Esophagus squamous epithelium (tissue), 5 donors: Measurements from ENCODE around the gene CISD1. TPM values are rescaled to one million over a fixed set of nuclear protein-coding genes. Genes with fewer than 3 reads are reported as not detected.
A peak's percentile ranks its signal among the peaks of the same experiment; 100 is the strongest.
"Not testable (repeated sequence)": the region's sequence is repeated elsewhere in the genome, so short reads cannot be mapped to it uniquely, and the experiment has no call there.

Experiments used
- DNase-seq: peaks from one replicate; lab custom pipeline; 2025; lab: John Stamatoyannopoulos, UW
- H3K27ac ChIP-seq, 4 donors: fragments of 200-600 bp; sonication (generic); one replicate each; pipeline ENCODE4 v1.5.1; 2016 to 2019; ENCODE audit warnings: mild to moderate bottlenecking in 1 of 4
- H3K27me3 ChIP-seq, 4 donors: fragments of 200-600 bp; sonication (generic); 1 replicate in 3 of 4; 2 replicates in 1 of 4; pipeline versions ENCODE4 v1.5.1 to v1.6.0; 2017 to 2021; ENCODE audit warnings: antibody characterized with exemption in 1 of 4
- H3K36me3 ChIP-seq, 3 donors: fragments of 200-600 bp; sonication (generic); one replicate each; pipeline ENCODE4 v1.5.1; 2016 to 2019
- H3K4me1 ChIP-seq, 3 donors: fragments of 200-600 bp; sonication (generic); one replicate each; pipeline ENCODE4 v1.5.1; 2017 to 2019
- H3K4me3 ChIP-seq, 4 donors: fragments of 200-600 bp; sonication (generic); 1 replicate in 3 of 4; 2 replicates in 1 of 4; pipeline ENCODE4 v1.5.1; 2016 to 2019; ENCODE audit warnings: mild to moderate bottlenecking in 2 of 4, moderate library complexity in 1 of 4
- H3K9me3 ChIP-seq, 3 donors: fragments of 200-600 bp; sonication (generic); one replicate each; pipeline ENCODE4 v1.5.1; 2016 to 2019
- POLR2A ChIP-seq, 4 donors: fragments of 450-650 bp; IDR thresholded peaks; one replicate each; pipeline ENCODE4 v1.6.1; 2017; ENCODE audit warnings: antibody characterized with exemption in 4 of 4, mild to moderate bottlenecking in 4 of 4, moderate library complexity in 3 of 4
- WGBS, 2 donors: methylation state at CpG; one replicate each; pipeline ENCODE4 v1.1.5; 2018; 5-methylcytosine and 5-hydroxymethylcytosine counted together
- intact Hi-C: fragments of 100-400 bp; cut with DNase I; formaldehyde crosslinking; loops from one replicate; pipeline ENCODE4 v1.15.0; 2022
- total RNA-seq, 4 donors: library from RNA; depleted of rRNA; stranded (reverse); fragments of >200 nt; gene quantifications; one replicate each; pipeline ENCODE4 v1.1.0, GENCODE V29; 2016
- TF ChIP-seq, protein P1 (sequence below), 6 experiments: fragments of 450-650 bp in 4 of 6; fragments of 200-600 bp in 2 of 6; sonication (generic) in 2 of 6; IDR thresholded peaks; one replicate each; pipeline ENCODE4 v1.5.1; 2016 to 2019; ENCODE audit warnings: antibody characterized with exemption in 6 of 6, mild to moderate bottlenecking in 4 of 6, moderate library complexity in 4 of 6
- donor health status: DM: yes; HTN: yes; CAD: no.

The CISD1 gene
- total RNA-seq, 4 donors from 2014 or later, result 11.0 to 25.1 (median 17.6) TPM

DNA sequence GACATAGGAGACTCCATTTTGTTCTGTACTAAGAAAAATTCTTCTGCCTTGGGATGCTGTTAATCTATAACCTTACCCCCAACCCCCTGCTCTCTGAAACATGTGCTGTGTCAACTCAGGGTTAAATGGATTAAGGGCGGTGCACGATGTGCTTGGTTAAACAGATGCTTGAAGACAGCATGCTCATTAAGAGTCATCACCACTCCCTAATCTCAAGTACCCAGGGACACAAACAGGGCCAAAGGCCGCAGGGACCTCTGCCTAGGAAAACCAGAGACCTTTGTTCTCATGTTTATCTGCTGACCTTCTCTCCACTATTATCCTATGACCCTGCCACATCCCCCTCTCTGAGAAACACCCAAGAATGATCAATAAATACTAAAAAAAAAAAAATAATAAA lies 24.3 kb upstream of the CISD1 start:
- H3K27ac ChIP-seq, DNase-seq, H3K4me3 ChIP-seq, H3K9me3 ChIP-seq, H3K27me3 ChIP-seq, H3K36me3 ChIP-seq, intact Hi-C loops: not testable (repeated sequence)
- 80 to 90% methylated on average over 1 to 2 of the region's 3 CpGs for WGBS, 2 donors
- H3K4me1 ChIP-seq, result peaks cover 0 to 21% (median 3%) of the 10 kb centered on the region in 3 donors

GRCh38 chr10:58253184-58253583 lies 15.8 kb upstream of the CISD1 start:
- no peak for DNase-seq
- Histone ChIP-seq H3K4me1 (peaks cover 0 to 35% (median 0%) of the 10 kb centered on the region in 3 donors), H3K4me3 (no peak overlapping the region), H3K36me3 (peaks cover 0 to 3% (median 0%) of the 10 kb centered on the region in 3 donors), H3K27ac (peak overlapping the region in 1 of 4 donors; percentile 30), H3K27me3 (no peaks in the 10 kb centered on the region), H3K9me3 (no peaks in the 10 kb centered on the region)
- TF ChIP-seq POLR2A (IDR thresholded peaks at IDR 0.05), result no peak
- TF ChIP-seq, protein P1, sequence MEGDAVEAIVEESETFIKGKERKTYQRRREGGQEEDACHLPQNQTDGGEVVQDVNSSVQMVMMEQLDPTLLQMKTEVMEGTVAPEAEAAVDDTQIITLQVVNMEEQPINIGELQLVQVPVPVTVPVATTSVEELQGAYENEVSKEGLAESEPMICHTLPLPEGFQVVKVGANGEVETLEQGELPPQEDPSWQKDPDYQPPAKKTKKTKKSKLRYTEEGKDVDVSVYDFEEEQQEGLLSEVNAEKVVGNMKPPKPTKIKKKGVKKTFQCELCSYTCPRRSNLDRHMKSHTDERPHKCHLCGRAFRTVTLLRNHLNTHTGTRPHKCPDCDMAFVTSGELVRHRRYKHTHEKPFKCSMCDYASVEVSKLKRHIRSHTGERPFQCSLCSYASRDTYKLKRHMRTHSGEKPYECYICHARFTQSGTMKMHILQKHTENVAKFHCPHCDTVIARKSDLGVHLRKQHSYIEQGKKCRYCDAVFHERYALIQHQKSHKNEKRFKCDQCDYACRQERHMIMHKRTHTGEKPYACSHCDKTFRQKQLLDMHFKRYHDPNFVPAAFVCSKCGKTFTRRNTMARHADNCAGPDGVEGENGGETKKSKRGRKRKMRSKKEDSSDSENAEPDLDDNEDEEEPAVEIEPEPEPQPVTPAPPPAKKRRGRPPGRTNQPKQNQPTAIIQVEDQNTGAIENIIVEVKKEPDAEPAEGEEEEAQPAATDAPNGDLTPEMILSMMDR (IDR thresholded peaks at IDR 0.05), result no peak
- WGBS, 2 donors, result 43 to 68% methylated on average over 2 to 4 of the region's 4 CpGs
- intact Hi-C loops, result no loop called here

GRCh38 chr10:58254644-58255043 lies 14.3 kb upstream of the CISD1 start:
- Histone ChIP-seq H3K4me1 (peaks cover 0 to 35% (median 0%) of the 10 kb centered on the region in 3 donors), H3K4me3 (no peak overlapping the region), H3K27me3 (no peaks in the 10 kb centered on the region), H3K27ac (peak overlapping the region in 1 of 4 donors; percentile 36), H3K9me3 (no peaks in the 10 kb centered on the region), H3K36me3 (peaks cover 0 to 3% (median 0%) of the 10 kb centered on the region in 3 donors)
- no peak for DNase-seq
- intact Hi-C loops, result no loop called here
- TF ChIP-seq POLR2A (IDR thresholded peaks at IDR 0.05), result no peak
- TF ChIP-seq, protein P1 (IDR thresholded peaks at IDR 0.05), result no peak
- 0% methylated on average over 1 of the region's 1 CpG; no CpG with 5 or more reads in 1 of the 2 donors for WGBS, 2 donors

GRCh38 chr10:58256013-58256780 lies 12.8 kb upstream of the CISD1 start:
- WGBS, 2 donors, result 75 to 94% methylated on average over 6 to 7 of the region's 7 CpGs
- DNase-seq, H3K9me3 ChIP-seq, H3K27me3 ChIP-seq, H3K36me3 ChIP-seq, H3K4me3 ChIP-seq, intact Hi-C loops, H3K27ac ChIP-seq: not testable (repeated sequence)
- peaks cover 0 to 35% (median 0%) of the 10 kb centered on the region in 3 donors for H3K4me1 ChIP-seq

DNA sequence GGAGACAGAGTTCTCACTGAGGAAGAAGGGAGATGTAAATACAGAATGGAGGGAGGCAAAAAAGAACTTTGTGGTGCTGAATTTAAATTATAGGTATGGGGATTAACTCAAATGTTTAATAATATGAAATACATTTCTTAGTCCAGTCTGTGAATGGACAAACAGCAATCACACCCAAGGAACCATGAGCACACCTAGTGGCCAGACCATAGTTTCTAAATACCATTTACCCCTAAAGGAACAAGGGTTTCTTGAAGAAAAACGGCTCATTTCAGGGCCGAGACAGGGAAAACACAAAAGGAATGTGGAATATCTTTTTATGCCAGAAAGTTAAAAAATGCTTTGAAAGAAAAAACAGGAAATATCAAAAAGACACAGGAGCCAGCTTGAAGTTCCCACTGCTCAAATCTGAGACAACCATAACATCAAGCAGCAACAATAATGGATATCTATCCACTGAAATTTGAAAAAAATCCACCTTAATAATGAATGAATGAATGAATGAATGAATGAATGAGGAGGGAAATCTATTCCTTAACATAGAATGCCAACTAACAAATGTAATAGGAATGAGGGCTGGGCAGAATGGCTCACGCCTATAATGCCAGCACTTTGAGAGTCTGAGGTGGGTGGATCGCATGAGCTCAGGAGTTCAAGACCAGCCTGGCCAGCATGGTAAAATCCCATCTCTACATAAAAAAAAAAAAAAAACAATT lies 9.8 kb upstream of the CISD1 start:
- DNase-seq, result no peak
- Histone ChIP-seq H3K27ac (no peak overlapping the region), H3K9me3 (no peaks in the 10 kb centered on the region), H3K4me1 (peaks cover 0 to 38% (median 0%) of the 10 kb centered on the region in 3 donors), H3K36me3 (peaks cover 0 to 3% (median 0%) of the 10 kb centered on the region in 3 donors), H3K4me3 (no peak overlapping the region), H3K27me3 (no peaks in the 10 kb centered on the region)
- TF ChIP-seq POLR2A (IDR thresholded peaks at IDR 0.05), result no peak
- TF ChIP-seq, protein P1 (IDR thresholded peaks at IDR 0.05), result peak in 1 of 6 experiments; percentile 16
- intact Hi-C loops, result no loop called here
- 91 to 92% methylated on average over 4 of the region's 4 CpGs for WGBS, 2 donors

DNA sequence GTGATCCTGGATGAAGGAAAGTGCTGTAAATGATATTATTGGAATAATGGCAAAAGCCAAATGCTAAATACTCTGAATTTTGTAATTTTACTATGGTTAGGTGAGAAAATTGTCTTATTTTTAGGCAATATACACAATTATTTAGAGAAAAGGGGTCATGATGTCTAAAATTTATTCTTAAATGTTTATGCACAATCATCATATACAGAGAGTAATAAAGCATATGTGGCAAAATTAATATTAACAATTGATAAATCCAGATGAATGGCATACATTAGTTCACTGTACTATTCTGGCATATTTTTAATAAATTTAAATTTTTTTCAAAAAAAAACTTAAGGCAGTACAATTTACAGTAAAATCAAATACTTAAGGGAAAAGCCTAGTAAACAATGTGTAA lies 8.6 kb upstream of the CISD1 start:
- Histone ChIP-seq H3K27me3 (no peaks in the 10 kb centered on the region), H3K27ac (no peak overlapping the region), H3K4me1 (peaks cover 0 to 42% (median 6%) of the 10 kb centered on the region in 3 donors), H3K4me3 (no peak overlapping the region), H3K36me3 (peaks cover 0 to 3% (median 0%) of the 10 kb centered on the region in 3 donors), H3K9me3 (no peaks in the 10 kb centered on the region)
- intact Hi-C loops, result no loop called here
- TF ChIP-seq, protein P1 (IDR thresholded peaks at IDR 0.05), result no peak
- TF ChIP-seq POLR2A (IDR thresholded peaks at IDR 0.05), result no peak
- no peak for DNase-seq
